Neural cell (in vitro differentiated cells): Measurements from ENCODE around the gene AEBP1.

Source experiments
- CTCF ChIP-seq: fragments of 450-650 bp; IDR thresholded peaks from 2 replicates; pipeline ENCODE4 v1.5.1; 2014; ENCODE audit warnings: antibody characterized with exemption, mild to moderate bottlenecking, moderate library complexity; ENCODE audit not compliant: poor library complexity, severe bottlenecking
- EP300 ChIP-seq: fragments of 450-650 bp; conservative IDR thresholded peaks from 2 replicates; pipeline ENCODE4 v1.6.1; 2014; ENCODE audit warnings: antibody characterized with exemption, mild to moderate bottlenecking, moderate library complexity; ENCODE audit not compliant: poor library complexity, severe bottlenecking
- EZH2 ChIP-seq: fragments of 200-600, 300-800 bp; shearing (Covaris generic), sonication (generic); IDR thresholded peaks from 2 replicates; pipeline ENCODE4 v1.6.1; 2014; ENCODE audit warnings: antibody characterized with exemption, low read length, borderline replicate concordance, mild to moderate bottlenecking; ENCODE audit not compliant: insufficient read depth, poor library complexity, severe bottlenecking
- POLR2AphosphoS5 ChIP-seq: IDR thresholded peaks from 2 replicates; pipeline ENCODE4 v1.6.1; 2012
- RAD21 ChIP-seq: fragments of 450-650 bp; conservative IDR thresholded peaks from 2 replicates; pipeline ENCODE4 v1.6.1; 2014; ENCODE audit warnings: antibody characterized with exemption, mild to moderate bottlenecking, moderate library complexity
- REST ChIP-seq: IDR thresholded peaks from 2 replicates; pipeline ENCODE4 v1.6.1; 2012; ENCODE audit warnings: borderline replicate concordance
- SMC3 ChIP-seq: fragments of 450-650 bp; conservative IDR thresholded peaks from 2 replicates; pipeline ENCODE4 v1.6.1; 2014; ENCODE audit warnings: antibody characterized with exemption, mild to moderate bottlenecking, moderate library complexity; ENCODE audit not compliant: poor library complexity
- TAF1 ChIP-seq: IDR thresholded peaks from 2 replicates; pipeline ENCODE4 v1.6.1; 2012; ENCODE audit warnings: low read depth

DNA sequence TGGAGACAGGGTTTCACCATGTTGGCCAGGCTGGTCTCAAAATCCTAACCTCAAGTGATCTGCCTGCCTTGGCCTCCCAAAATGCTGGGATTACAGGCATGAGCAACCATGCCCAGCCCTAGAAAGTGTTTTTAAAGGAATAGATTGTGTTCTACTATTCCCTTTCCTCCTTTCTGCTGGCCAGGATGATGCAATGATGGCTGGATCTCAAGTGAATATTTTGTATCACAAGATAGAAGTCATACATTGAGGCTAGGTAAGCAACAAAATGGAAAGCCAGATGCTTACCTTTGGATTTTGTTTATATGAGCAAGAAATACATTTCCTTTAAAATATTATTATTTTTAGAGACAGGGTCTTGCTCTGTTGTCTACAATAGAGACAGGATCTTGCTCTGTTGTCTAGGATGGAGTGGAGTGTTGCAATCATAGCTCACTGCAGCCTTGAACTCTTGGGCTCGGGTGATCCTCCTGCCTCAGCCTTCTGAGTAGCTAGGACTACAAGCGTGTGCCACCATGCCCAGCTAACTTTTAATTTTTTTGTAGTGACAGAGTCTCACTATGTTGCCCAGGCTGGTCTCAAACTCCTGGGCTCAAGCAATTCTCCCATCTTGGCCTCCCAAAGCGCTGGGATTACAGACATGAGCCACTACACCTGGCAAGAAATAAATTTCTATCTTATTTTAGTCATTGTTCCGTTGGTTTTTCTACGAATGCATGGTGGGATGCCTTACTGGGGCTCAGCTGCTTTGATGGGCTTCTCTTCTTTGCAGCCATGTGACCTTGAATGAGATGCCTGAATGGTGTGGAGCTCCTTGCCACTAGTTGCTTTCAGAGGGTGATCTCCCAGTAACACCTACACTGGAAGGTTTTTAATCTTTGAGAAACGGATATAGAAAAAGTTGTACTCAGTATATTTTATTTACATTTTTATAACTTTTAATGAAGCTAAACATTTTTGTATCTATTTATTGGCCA lies 5.8 kb upstream of the AEBP1 start:
- TF ChIP-seq CTCF (no peak), POLR2AphosphoS5 (no peak), SMC3 (no peak), RAD21 (no peak), EZH2 (no peak), TAF1 (no peak), REST (no peak), EP300 (no peak)
